Stomach (tissue), 4 donors: Measurements from ENCODE around the gene TMEM44.

Source experiments
- POLR2A ChIP-seq, 4 donors: fragments of 450-650 bp; IDR thresholded peaks; one replicate each; pipeline ENCODE4 v1.6.1; 2016; ENCODE audit warnings: antibody characterized with exemption in 4 of 4, control low read depth in 2 of 4, mild to moderate bottlenecking in 1 of 4, moderate library complexity in 1 of 4
- POLR2AphosphoS5 ChIP-seq, 3 donors: sonication (generic); formaldehyde crosslinking; IDR thresholded peaks; one replicate each; pipeline ENCODE4 v1.6.1; 2016; ENCODE audit warnings: antibody characterized with exemption in 3 of 3
- TF ChIP-seq, protein P1 (sequence below), 7 experiments: fragments of 450-650 bp in 4 of 7; fragments of 200-600 bp in 3 of 7; sonication (generic) in 3 of 7; IDR thresholded peaks; one replicate each; pipeline ENCODE4 v1.5.1; 2016 to 2019; ENCODE audit warnings: antibody characterized with exemption in 7 of 7, control low read depth in 2 of 7, mild to moderate bottlenecking in 1 of 7

DNA sequence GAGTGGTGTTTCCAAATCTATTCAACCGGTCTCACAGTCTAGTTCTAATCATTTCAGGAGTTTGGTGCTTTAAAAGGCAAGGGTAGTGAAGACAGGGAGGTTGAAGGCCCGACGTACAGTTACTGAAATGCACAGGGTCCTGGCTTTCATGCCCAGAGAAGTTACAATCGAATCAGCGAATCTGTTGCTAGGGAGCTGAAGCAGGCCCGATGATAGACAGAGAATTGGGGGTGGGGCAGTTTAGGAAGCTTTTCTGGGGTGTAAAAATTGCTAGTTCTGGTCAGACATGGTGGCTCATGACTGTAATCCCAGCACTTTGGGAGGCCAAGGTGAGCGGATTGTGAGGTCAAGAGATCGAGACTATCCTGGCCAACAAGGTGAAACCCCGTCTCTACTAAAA, 83.4 kb downstream of the TMEM44 start:
- TF ChIP-seq, protein P1, sequence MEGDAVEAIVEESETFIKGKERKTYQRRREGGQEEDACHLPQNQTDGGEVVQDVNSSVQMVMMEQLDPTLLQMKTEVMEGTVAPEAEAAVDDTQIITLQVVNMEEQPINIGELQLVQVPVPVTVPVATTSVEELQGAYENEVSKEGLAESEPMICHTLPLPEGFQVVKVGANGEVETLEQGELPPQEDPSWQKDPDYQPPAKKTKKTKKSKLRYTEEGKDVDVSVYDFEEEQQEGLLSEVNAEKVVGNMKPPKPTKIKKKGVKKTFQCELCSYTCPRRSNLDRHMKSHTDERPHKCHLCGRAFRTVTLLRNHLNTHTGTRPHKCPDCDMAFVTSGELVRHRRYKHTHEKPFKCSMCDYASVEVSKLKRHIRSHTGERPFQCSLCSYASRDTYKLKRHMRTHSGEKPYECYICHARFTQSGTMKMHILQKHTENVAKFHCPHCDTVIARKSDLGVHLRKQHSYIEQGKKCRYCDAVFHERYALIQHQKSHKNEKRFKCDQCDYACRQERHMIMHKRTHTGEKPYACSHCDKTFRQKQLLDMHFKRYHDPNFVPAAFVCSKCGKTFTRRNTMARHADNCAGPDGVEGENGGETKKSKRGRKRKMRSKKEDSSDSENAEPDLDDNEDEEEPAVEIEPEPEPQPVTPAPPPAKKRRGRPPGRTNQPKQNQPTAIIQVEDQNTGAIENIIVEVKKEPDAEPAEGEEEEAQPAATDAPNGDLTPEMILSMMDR (IDR thresholded peaks at IDR 0.05) = no peak
- TF ChIP-seq POLR2AphosphoS5 (IDR thresholded peaks at IDR 0.05) (no peak), POLR2A (IDR thresholded peaks at IDR 0.05) (no peak)
